Loucy (cell line): ENCODE results near the gene NXPH2.

Experiments
- H2AFZ ChIP-seq: fragments of 200-600 bp; sonication (generic); 2 replicates; pipeline ENCODE4 v1.6.0; 2016; ENCODE audit warnings: antibody characterized with exemption, mild to moderate bottlenecking, low read length, moderate library complexity
- H3F3A ChIP-seq: fragments of 200-600 bp; 2 replicates; pipeline ENCODE4 v1.6.0; 2016; ENCODE audit warnings: antibody characterized with exemption, low read depth, mild to moderate bottlenecking
- H3K27me3 ChIP-seq: fragments of 200-600 bp; sonication (generic); 2 replicates; pipeline ENCODE4 v1.6.1; 2014; ENCODE audit warnings: low read length, mild to moderate bottlenecking; ENCODE audit not compliant: insufficient read depth, poor library complexity, severe bottlenecking
- H3K36me3 ChIP-seq: fragments of 200-600 bp; sonication (generic); 2 replicates; pipeline ENCODE4 v1.6.1; 2016; ENCODE audit warnings: low read length; ENCODE audit not compliant: insufficient read depth
- H3K4me1 ChIP-seq: fragments of 200-600 bp; sonication (generic); 2 replicates; pipeline ENCODE4 v1.5.1; 2014; ENCODE audit warnings: low read length, mild to moderate bottlenecking; ENCODE audit not compliant: insufficient read depth, poor library complexity, severe bottlenecking
- H3K4me2 ChIP-seq: fragments of 200-600 bp; sonication (generic); 2 replicates; pipeline ENCODE4 v1.6.0; 2014; ENCODE audit warnings: antibody characterized with exemption, low read length, low read depth, mild to moderate bottlenecking; ENCODE audit not compliant: poor library complexity, severe bottlenecking
- H3K4me3 ChIP-seq: fragments of 200-600 bp; sonication (generic); 2 replicates; pipeline ENCODE4 v1.5.1; 2014; ENCODE audit warnings: low read length, mild to moderate bottlenecking, mixed read lengths; ENCODE audit not compliant: poor library complexity, severe bottlenecking
- H3K79me2 ChIP-seq: fragments of 200-600 bp; sonication (generic); 2 replicates; pipeline ENCODE4 v1.6.1; 2014; ENCODE audit warnings: low read length; ENCODE audit not compliant: insufficient read depth
- H3K9ac ChIP-seq: fragments of 200-600 bp; sonication (generic); 2 replicates; pipeline ENCODE4 v1.6.0; 2014; ENCODE audit warnings: mild to moderate bottlenecking, low read depth, low read length, moderate library complexity; ENCODE audit not compliant: poor library complexity, severe bottlenecking
- H3K9me2 ChIP-seq: fragments of 200-600 bp; sonication (generic); replicated peaks from 2 replicates; pipeline ENCODE4 v1.6.1; 2016; ENCODE audit warnings: low read depth, low read length, mixed read lengths
- H3K9me3 ChIP-seq: fragments of 200-600 bp; sonication (generic); 2 replicates; pipeline ENCODE4 v1.6.1; 2014; ENCODE audit warnings: mild to moderate bottlenecking, antibody characterized with exemption, low read length, low read depth; ENCODE audit not compliant: insufficient read depth
- H4K20me1 ChIP-seq: fragments of 200-600 bp; sonication (generic); 2 replicates; pipeline ENCODE4 v1.6.0; 2014; ENCODE audit warnings: antibody characterized with exemption, low read length, mild to moderate bottlenecking; ENCODE audit not compliant: insufficient read depth, poor library complexity, severe bottlenecking
- EZH2phosphoT487 ChIP-seq: fragments of 200-600 bp; IDR thresholded peaks from 2 replicates; pipeline ENCODE4 v1.6.1; 2018; ENCODE audit warnings: antibody characterized with exemption, mild to moderate bottlenecking, moderate library complexity, borderline replicate concordance
- TF ChIP-seq, protein P1 (sequence below): fragments of 200-600 bp; sonication (generic); conservative IDR thresholded peaks from 2 replicates; pipeline ENCODE4 v1.5.1; 2014; ENCODE audit warnings: mild to moderate bottlenecking, antibody characterized with exemption, low read length

Gene NXPH2

DNA sequence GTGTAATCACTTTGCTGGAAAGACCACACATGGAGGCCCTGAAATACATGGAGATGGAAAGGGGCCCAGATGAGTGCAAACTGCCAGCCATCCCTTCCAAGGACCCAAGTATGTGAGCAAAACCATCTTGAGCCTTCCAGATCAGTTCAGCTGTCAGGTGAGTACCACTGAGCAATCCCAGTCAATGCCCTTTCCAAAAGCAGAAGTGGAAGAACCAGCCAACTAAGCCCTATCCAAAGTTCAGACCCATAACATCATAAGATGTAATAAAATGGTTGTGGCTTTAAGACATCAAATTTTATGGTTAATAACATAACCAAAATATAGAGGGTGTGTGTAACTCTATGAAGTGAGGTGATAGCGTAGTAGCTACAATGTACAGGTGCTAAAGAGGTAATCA is 88.5 kb downstream of the NXPH2 start:
- Histone ChIP-seq H3K9ac (no peak overlapping the region), H3K4me2 (no peak overlapping the region), H2AFZ (no peak overlapping the region), H3K9me3 (no peaks in the 10 kb centered on the region), H3K27me3 (no peaks in the 10 kb centered on the region), H3K9me2 (no peaks in the 10 kb centered on the region), H3F3A (no peaks in the 10 kb centered on the region), H4K20me1 (no peaks in the 10 kb centered on the region), H3K36me3 (no peaks in the 10 kb centered on the region), H3K4me3 (no peak overlapping the region), H3K4me1 (no peaks in the 10 kb centered on the region), H3K79me2 (no peaks in the 10 kb centered on the region)
- TF ChIP-seq, protein P1, sequence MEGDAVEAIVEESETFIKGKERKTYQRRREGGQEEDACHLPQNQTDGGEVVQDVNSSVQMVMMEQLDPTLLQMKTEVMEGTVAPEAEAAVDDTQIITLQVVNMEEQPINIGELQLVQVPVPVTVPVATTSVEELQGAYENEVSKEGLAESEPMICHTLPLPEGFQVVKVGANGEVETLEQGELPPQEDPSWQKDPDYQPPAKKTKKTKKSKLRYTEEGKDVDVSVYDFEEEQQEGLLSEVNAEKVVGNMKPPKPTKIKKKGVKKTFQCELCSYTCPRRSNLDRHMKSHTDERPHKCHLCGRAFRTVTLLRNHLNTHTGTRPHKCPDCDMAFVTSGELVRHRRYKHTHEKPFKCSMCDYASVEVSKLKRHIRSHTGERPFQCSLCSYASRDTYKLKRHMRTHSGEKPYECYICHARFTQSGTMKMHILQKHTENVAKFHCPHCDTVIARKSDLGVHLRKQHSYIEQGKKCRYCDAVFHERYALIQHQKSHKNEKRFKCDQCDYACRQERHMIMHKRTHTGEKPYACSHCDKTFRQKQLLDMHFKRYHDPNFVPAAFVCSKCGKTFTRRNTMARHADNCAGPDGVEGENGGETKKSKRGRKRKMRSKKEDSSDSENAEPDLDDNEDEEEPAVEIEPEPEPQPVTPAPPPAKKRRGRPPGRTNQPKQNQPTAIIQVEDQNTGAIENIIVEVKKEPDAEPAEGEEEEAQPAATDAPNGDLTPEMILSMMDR = no peak
- no peak for TF ChIP-seq EZH2phosphoT487

DNA sequence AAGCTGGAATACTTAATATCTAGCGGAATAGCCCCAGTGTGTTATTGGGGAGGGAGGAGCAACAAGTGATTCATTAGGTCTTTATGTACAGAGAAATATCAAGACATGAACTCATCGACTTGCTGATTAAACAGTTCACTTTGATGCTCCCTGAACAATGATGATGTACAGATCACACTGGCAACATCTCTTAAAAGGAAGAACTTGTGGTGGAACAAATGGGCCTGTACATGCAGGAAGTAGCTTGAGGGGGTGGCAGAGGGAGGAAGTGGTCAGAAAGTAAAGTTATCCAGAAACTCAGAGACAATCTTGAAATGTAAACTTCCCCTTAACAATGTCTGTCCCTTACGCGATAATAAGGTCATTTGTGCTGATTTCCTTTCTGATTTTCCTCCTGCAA is 90.5 kb downstream of the NXPH2 start:
- H3F3A ChIP-seq = no peaks in the 10 kb centered on the region
- H3K4me1 ChIP-seq = no peaks in the 10 kb centered on the region
- no peak overlapping the region for H2AFZ ChIP-seq
- H3K4me2 ChIP-seq = no peak overlapping the region
- H3K36me3 ChIP-seq = no peaks in the 10 kb centered on the region
- H4K20me1 ChIP-seq = no peaks in the 10 kb centered on the region
- no peaks in the 10 kb centered on the region for H3K27me3 ChIP-seq
- TF ChIP-seq, protein P1 = no peak
- no peak for TF ChIP-seq EZH2phosphoT487
- H3K79me2 ChIP-seq = no peaks in the 10 kb centered on the region
- no peaks in the 10 kb centered on the region for H3K9me2 ChIP-seq
- no peak overlapping the region for H3K4me3 ChIP-seq
- no peaks in the 10 kb centered on the region for H3K9me3 ChIP-seq
- H3K9ac ChIP-seq = no peak overlapping the region

DNA sequence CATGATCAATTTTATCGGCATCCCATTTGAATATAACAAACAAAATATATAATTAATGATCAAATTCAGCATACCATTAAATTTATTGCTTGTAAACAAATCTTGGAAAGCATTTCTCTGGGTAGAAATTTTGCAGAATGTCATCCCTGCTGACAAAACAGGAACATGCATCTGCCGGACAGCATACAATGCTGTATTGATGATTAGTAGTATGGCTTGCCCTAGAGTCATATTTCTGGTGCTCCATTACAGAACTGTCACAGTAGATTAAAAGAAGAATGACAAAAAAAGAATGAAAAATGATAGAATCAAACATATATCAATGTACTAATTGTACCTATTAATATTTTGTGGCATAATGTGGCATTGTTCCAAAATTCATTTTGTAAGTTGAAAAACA is 98.0 kb downstream of the NXPH2 start:
- no peak overlapping the region for H3K4me2 ChIP-seq
- H3K79me2 ChIP-seq = no peaks in the 10 kb centered on the region
- H3K4me3 ChIP-seq = no peak overlapping the region
- no peaks in the 10 kb centered on the region for H3K9me3 ChIP-seq
- TF ChIP-seq, protein P1 = no peak
- no peak for TF ChIP-seq EZH2phosphoT487
- no peaks in the 10 kb centered on the region for H4K20me1 ChIP-seq
- no peak overlapping the region for H2AFZ ChIP-seq
- H3F3A ChIP-seq = no peaks in the 10 kb centered on the region
- H3K27me3 ChIP-seq = no peaks in the 10 kb centered on the region
- H3K36me3 ChIP-seq = no peaks in the 10 kb centered on the region
- no peak overlapping the region for H3K9ac ChIP-seq
- H3K4me1 ChIP-seq = no peaks in the 10 kb centered on the region
- H3K9me2 ChIP-seq = no peaks in the 10 kb centered on the region
